Glutamatergic neuron (in vitro differentiated cells): ENCODE results near the gene CISTR. TPM values are rescaled to one million over a fixed set of nuclear protein-coding genes. Genes with fewer than 3 reads are reported as not detected.

Source experiments
- DNase-seq: peaks from one replicate; pipeline ENCODE4 v3.0.0; 2022
- H3K27ac Mint-ChIP-seq: one replicate; pipeline ENCODE4 v1.8.0; 2020; ENCODE audit warnings: mild to moderate bottlenecking, mixed read lengths, inconsistent platforms; ENCODE audit not compliant: unreplicated experiment
- H3K27me3 Mint-ChIP-seq: one replicate; pipeline ENCODE4 v1.8.0; 2020; ENCODE audit warnings: mild to moderate bottlenecking, moderate library complexity, mixed read lengths, inconsistent platforms; ENCODE audit not compliant: unreplicated experiment
- H3K36me3 Mint-ChIP-seq: one replicate; pipeline ENCODE4 v1.8.0; 2020; ENCODE audit warnings: mild to moderate bottlenecking, mixed read lengths, inconsistent platforms; ENCODE audit not compliant: unreplicated experiment
- H3K4me1 Mint-ChIP-seq: one replicate; pipeline ENCODE4 v1.8.0; 2020; ENCODE audit warnings: mild to moderate bottlenecking, low read depth, mixed read lengths, inconsistent platforms; ENCODE audit not compliant: unreplicated experiment
- H3K4me3 Mint-ChIP-seq: one replicate; pipeline ENCODE4 v1.8.0; 2020; ENCODE audit warnings: mild to moderate bottlenecking, mixed read lengths, inconsistent platforms; ENCODE audit not compliant: unreplicated experiment
- H3K9me3 Mint-ChIP-seq: one replicate; pipeline ENCODE4 v1.8.0; 2020; ENCODE audit warnings: mild to moderate bottlenecking, moderate library complexity, mixed read lengths, inconsistent platforms; ENCODE audit not compliant: unreplicated experiment
- total RNA-seq: library from RNA; stranded (reverse); fragmentation: NEBNext Ultra II Directional; extraction: Animal tissue kit (Norgen Biotek cat#: 25700); gene quantifications from one replicate; pipeline ENCODE4 v1.2.1, GENCODE V29; 2021; ENCODE audit not compliant: unreplicated experiment
- TF ChIP-seq, protein P1 (sequence below): fragments of 200-600 bp; sonication (generic); IDR thresholded peaks from one replicate; pipeline ENCODE4 v1.5.0; 2021; ENCODE audit not compliant: partially characterized antibody, unreplicated experiment

Gene CISTR
- total RNA-seq, 1 donor from 2014 or later: not detected

DNA sequence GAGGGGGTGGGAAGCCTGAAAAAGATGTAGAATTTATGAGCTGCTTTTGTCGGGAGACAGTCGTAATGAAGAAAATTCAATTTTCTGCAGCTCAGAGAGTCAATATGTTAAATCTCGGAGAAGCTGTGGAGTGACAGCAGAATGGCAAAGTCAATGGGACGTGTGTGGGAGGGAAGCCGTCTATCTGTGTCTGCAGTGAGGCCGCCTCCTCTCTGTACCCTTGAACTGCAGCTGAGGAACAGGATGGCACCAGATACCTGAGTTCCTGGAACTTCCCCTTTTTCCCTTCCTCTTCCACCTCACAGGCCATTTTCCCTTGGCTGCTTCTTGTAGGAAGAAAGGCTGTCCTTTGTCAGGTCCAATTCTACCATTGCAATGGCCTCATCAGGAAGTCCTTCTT is 15.2 kb downstream of the CISTR start:
- peaks cover 5% of the 10 kb centered on the region for H3K9me3 Mint-ChIP-seq
- DNase-seq: no peak
- no peaks in the 10 kb centered on the region for H3K36me3 Mint-ChIP-seq
- TF ChIP-seq, protein P1, sequence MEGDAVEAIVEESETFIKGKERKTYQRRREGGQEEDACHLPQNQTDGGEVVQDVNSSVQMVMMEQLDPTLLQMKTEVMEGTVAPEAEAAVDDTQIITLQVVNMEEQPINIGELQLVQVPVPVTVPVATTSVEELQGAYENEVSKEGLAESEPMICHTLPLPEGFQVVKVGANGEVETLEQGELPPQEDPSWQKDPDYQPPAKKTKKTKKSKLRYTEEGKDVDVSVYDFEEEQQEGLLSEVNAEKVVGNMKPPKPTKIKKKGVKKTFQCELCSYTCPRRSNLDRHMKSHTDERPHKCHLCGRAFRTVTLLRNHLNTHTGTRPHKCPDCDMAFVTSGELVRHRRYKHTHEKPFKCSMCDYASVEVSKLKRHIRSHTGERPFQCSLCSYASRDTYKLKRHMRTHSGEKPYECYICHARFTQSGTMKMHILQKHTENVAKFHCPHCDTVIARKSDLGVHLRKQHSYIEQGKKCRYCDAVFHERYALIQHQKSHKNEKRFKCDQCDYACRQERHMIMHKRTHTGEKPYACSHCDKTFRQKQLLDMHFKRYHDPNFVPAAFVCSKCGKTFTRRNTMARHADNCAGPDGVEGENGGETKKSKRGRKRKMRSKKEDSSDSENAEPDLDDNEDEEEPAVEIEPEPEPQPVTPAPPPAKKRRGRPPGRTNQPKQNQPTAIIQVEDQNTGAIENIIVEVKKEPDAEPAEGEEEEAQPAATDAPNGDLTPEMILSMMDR: no peak
- peaks cover 5% of the 10 kb centered on the region for H3K4me1 Mint-ChIP-seq
- H3K27ac Mint-ChIP-seq: no peak overlapping the region
- peaks cover 18% of the 10 kb centered on the region for H3K27me3 Mint-ChIP-seq
- H3K4me3 Mint-ChIP-seq: no peak overlapping the region

- Mint-ChIP-seq H3K4me1 (peaks cover 5% of the 10 kb centered on the region), H3K36me3 (no peaks in the 10 kb centered on the region), H3K4me3 (no peak overlapping the region), H3K27me3 (peaks cover 17% of the 10 kb centered on the region), H3K27ac (no peak overlapping the region), H3K9me3 (peaks cover 5% of the 10 kb centered on the region)
- DNase-seq: no peak
- TF ChIP-seq, protein P1: no peak
These were observed 16.2 kb downstream of the CISTR start for GRCh38 chr12:53735556-53735955.

GRCh38 chr12:53734425-53734824 is 17.4 kb downstream of the CISTR start:
- Mint-ChIP-seq H3K4me1 (peaks cover 5% of the 10 kb centered on the region), H3K27ac (no peak overlapping the region), H3K27me3 (peaks cover 17% of the 10 kb centered on the region), H3K9me3 (peaks cover 5% of the 10 kb centered on the region), H3K4me3 (no peak overlapping the region), H3K36me3 (no peaks in the 10 kb centered on the region)
- DNase-seq: no peak
- TF ChIP-seq, protein P1: no peak

DNA sequence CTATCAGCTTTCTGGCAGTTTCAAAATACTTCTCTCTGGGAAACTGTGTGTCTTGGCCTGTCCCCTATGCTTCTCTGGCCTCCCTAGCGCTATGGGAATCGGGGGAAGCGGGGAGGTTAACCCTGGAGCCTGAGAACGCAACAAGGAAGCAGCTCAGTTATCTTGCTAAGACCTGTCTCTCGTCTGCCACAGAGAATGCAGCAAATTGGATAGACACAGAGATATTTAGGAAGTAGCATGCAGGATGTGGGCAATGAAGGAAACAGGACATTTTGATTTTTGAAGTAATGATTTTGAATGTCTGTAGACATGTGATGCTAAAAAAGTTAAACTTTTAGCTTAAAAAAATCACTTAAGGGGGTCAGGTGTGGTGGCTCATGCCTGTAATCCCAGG is 18.0 kb downstream of the CISTR start:
- Mint-ChIP-seq H3K4me1 (peaks cover 5% of the 10 kb centered on the region), H3K36me3 (no peaks in the 10 kb centered on the region), H3K27ac (no peak overlapping the region), H3K27me3 (peaks cover 14% of the 10 kb centered on the region), H3K9me3 (peaks cover 3% of the 10 kb centered on the region), H3K4me3 (no peak overlapping the region)
- TF ChIP-seq, protein P1: no peak
- no peak for DNase-seq

- no peak for DNase-seq
- peaks cover 3% of the 10 kb centered on the region for H3K9me3 Mint-ChIP-seq
- H3K4me3 Mint-ChIP-seq: no peak overlapping the region
- H3K27ac Mint-ChIP-seq: no peak overlapping the region
- H3K27me3 Mint-ChIP-seq: peaks cover 12% of the 10 kb centered on the region
- H3K4me1 Mint-ChIP-seq: peaks cover 3% of the 10 kb centered on the region
- no peaks in the 10 kb centered on the region for H3K36me3 Mint-ChIP-seq
- TF ChIP-seq, protein P1: no peak
These were observed 18.6 kb downstream of the CISTR start for GRCh38 chr12:53733051-53733806.
